AG04449 (cell line): ENCODE measurements around the gene TULP3.

ENCODE experiments used
- CTCF ChIA-PET: fragments of 350-600 bp; formaldehyde crosslinking; extraction: SDS; loops from one replicate; lab custom pipeline; 2021; ENCODE audit warnings: antibody characterized with exemption; lab: Yijun Ruan, JAX
- POLR2A ChIA-PET: fragments of 400-600, 350-600 bp; formaldehyde crosslinking; extraction: SDS; loops from one replicate; lab custom pipeline; 2020; ENCODE audit warnings: antibody characterized with exemption, inconsistent platforms; lab: Yijun Ruan, JAX
- DNase-seq: peaks from one replicate; pipeline ENCODE4 v3.0.0-alpha.2; 2010; ENCODE audit warnings: low read depth, low spot score
- H3K4me3 ChIP-seq: 2 replicates; pipeline ENCODE4 v1.5.1; 2011; ENCODE audit warnings: low read depth, mild to moderate bottlenecking, control low read depth, low read length
- CTCF ChIP-seq: IDR thresholded peaks from one replicate; pipeline ENCODE4 v1.5.1; 2011; ENCODE audit warnings: mild to moderate bottlenecking, moderate library complexity, low read length, control low read depth, inconsistent platforms; ENCODE audit not compliant: insufficient read depth; ENCODE audit errors: missing control alignments

The TULP3 gene

GRCh38 chr12:2895511-2895910 lies 4.8 kb downstream of the TULP3 start:
- CTCF ChIA-PET, result interaction anchor here (1.0 to 1.6 kb wide), 3 partner anchors 15 to 139 kb away, joined by 3 to 5 read pairs (median 3); no protein-coding TSS in a partner anchor
- POLR2A ChIA-PET, result no interaction called here
- no peak for TF ChIP-seq CTCF

GRCh38 chr12:2897418-2897817 lies 6.7 kb downstream of the TULP3 start:
- POLR2A ChIA-PET, result no interaction called here
- no peak for TF ChIP-seq CTCF

More at GRCh38 chr12:2895511-2895910, 4.8 kb downstream of the TULP3 start:
- H3K4me3 ChIP-seq, result no peak overlapping the region
- DNase-seq, result no peak

GRCh38 chr12:2900642-2901041 lies 10.0 kb downstream of the TULP3 start:
- H3K4me3 ChIP-seq, result no peak overlapping the region
- TF ChIP-seq CTCF, result no peak
- POLR2A ChIA-PET, result no interaction called here
- CTCF ChIA-PET, result no interaction called here
- no peak for DNase-seq

More at GRCh38 chr12:2897418-2897817, 6.7 kb downstream of the TULP3 start:
- DNase-seq, result no peak
- CTCF ChIA-PET, result no interaction called here
- H3K4me3 ChIP-seq, result no peak overlapping the region

GRCh38 chr12:2902272-2902880 lies 11.7 kb downstream of the TULP3 start:
- CTCF ChIA-PET, result interaction anchor here (1.4 kb wide), 1 partner anchor 19 kb away, joined by 3 read pairs; no protein-coding TSS in a partner anchor
- no peak for TF ChIP-seq CTCF
- POLR2A ChIA-PET, result no interaction called here
- no peak overlapping the region for H3K4me3 ChIP-seq
- DNase-seq, result no peak

GRCh38 chr12:2904260-2904659 lies 13.6 kb downstream of the TULP3 start:
- no peak overlapping the region for H3K4me3 ChIP-seq
- POLR2A ChIA-PET, result no interaction called here
- TF ChIP-seq CTCF, result no peak
- CTCF ChIA-PET, result no interaction called here
- no peak for DNase-seq

GRCh38 chr12:2912216-2912575 lies 21.5 kb downstream of the TULP3 start:
- POLR2A ChIA-PET, result interaction anchor here (0.7 kb wide), 1 partner anchor 13 kb away, joined by 3 read pairs; no protein-coding TSS in a partner anchor
- H3K4me3 ChIP-seq, result no peak overlapping the region
- TF ChIP-seq CTCF, result no peak
- DNase-seq, result no peak
- CTCF ChIA-PET, result interaction anchor here (1.3 kb wide), 1 partner anchor 122 kb away, joined by 8 read pairs; no protein-coding TSS in a partner anchor
